DND-41 (cell line): ENCODE data around the gene NOL4L.

Experiments
- ATAC-seq: fragments of 200-7000 bp; cut with Tn5 transposase; 3 replicates; pipeline ENCODE4 v1.9.1; 2021; ENCODE audit warnings: low read depth; ENCODE audit not compliant: insufficient read depth
- DNase-seq: peaks from one replicate; pipeline ENCODE4 v3.0.0-alpha.2; 2020
- H2AFZ ChIP-seq: 2 replicates; pipeline ENCODE4 v1.6.0; 2012; ENCODE audit warnings: low read depth, low read length
- H3K27ac ChIP-seq: 2 replicates; pipeline ENCODE4 v1.5.1; 2012; ENCODE audit warnings: low read length, inconsistent platforms
- H3K27me3 ChIP-seq: fragments of 200-600 bp; sonication (generic); 2 replicates; pipeline ENCODE4 v1.6.0; 2012; ENCODE audit warnings: low read length, mild to moderate bottlenecking, inconsistent platforms; ENCODE audit not compliant: insufficient read depth, poor library complexity
- H3K36me3 ChIP-seq: 2 replicates; pipeline ENCODE4 v1.5.1; 2012; ENCODE audit warnings: low read length, inconsistent platforms; ENCODE audit not compliant: insufficient read depth
- H3K4me1 ChIP-seq: 2 replicates; pipeline ENCODE4 v1.5.1; 2012; ENCODE audit warnings: mild to moderate bottlenecking, low read length; ENCODE audit not compliant: insufficient read depth
- H3K4me2 ChIP-seq: 2 replicates; pipeline ENCODE4 v1.6.0; 2012; ENCODE audit warnings: mild to moderate bottlenecking, moderate library complexity, low read length, inconsistent platforms; ENCODE audit not compliant: insufficient read depth
- H3K4me3 ChIP-seq, 2 experiments: fragments of 200-600 bp in 1 of 2; shearing (Covaris generic) in 1 of 2; 2 replicates each; pipeline ENCODE4 v1.5.1; 2012 to 2016; ENCODE audit warnings: inconsistent platforms in 2 of 2, low read length in 2 of 2, mild to moderate bottlenecking in 2 of 2, low read depth in 1 of 2, moderate library complexity in 1 of 2
- H3K79me2 ChIP-seq: 2 replicates; pipeline ENCODE4 v1.6.0; 2012; ENCODE audit warnings: low read length, inconsistent platforms; ENCODE audit not compliant: insufficient read depth
- H3K9ac ChIP-seq: 2 replicates; pipeline ENCODE4 v1.6.0; 2012; ENCODE audit warnings: low read depth, mild to moderate bottlenecking, inconsistent platforms, low read length, moderate library complexity
- H3K9me3 ChIP-seq: 2 replicates; pipeline ENCODE4 v1.5.1; 2012; ENCODE audit warnings: low read length, moderate library complexity, mild to moderate bottlenecking, inconsistent platforms; ENCODE audit not compliant: insufficient read depth, severe bottlenecking
- H4K20me1 ChIP-seq: 2 replicates; pipeline ENCODE4 v1.6.0; 2012; ENCODE audit warnings: low read length; ENCODE audit not compliant: insufficient read depth
- CTCF ChIP-seq: IDR thresholded peaks from 2 replicates; pipeline ENCODE4 v1.5.1; 2012; ENCODE audit warnings: borderline replicate concordance, low read length, moderate library complexity, mild to moderate bottlenecking; ENCODE audit not compliant: poor library complexity, severe bottlenecking; ENCODE audit errors: extremely low read depth
- EZH2 ChIP-seq: IDR thresholded peaks from 3 replicates; pipeline ENCODE4 v1.6.1; 2012; ENCODE audit warnings: borderline replicate concordance, low read depth, mild to moderate bottlenecking, moderate library complexity, low read length, inconsistent platforms; ENCODE audit not compliant: severe bottlenecking

NOL4L gene

DNA sequence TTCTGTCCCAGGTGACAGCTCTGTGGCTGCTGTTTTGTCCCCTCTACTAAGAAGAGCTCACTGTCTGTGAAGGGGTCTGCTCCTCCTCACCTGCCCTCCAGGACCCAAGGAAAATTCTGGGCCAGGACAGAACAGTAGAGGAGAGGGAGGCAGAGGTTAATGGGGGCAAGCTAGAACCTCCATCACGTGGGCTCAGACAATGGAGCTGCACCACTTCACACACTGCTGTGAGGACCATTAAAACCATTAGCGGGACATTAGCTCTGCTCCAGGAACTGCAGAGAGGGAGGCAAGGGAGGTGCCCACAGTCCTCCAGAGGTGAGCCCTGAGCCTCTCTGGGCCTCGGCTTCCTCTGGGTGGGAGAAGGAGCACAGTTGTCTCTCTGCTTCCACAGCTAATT, 78.4 kb downstream of the NOL4L start:
- DNase-seq (no peak), ATAC-seq (no peak)
- Histone ChIP-seq H4K20me1 (no peaks in the 10 kb centered on the region), H3K79me2 (peaks cover 18% of the 10 kb centered on the region), H3K9ac (no peak overlapping the region), H3K36me3 (peaks cover 6% of the 10 kb centered on the region), H3K4me1 (peaks cover 41% of the 10 kb centered on the region), H3K4me2 (no peak overlapping the region), H3K27ac (peak overlapping the region; percentile 62), H3K27me3 (no peaks in the 10 kb centered on the region), H2AFZ (no peak overlapping the region), H3K4me3 (no peak overlapping the region), H3K9me3 (no peaks in the 10 kb centered on the region)
- TF ChIP-seq CTCF: no peak
- TF ChIP-seq EZH2: no peak

GRCh38 chr20:32505723-32506473, 79.2 kb downstream of the NOL4L start:
- no peak for DNase-seq

GRCh38 chr20:32501709-32502108, 83.4 kb downstream of the NOL4L start:
- H3K4me2 ChIP-seq: no peak overlapping the region
- no peak overlapping the region for H3K27ac ChIP-seq
- no peak for DNase-seq
- no peaks in the 10 kb centered on the region for H3K79me2 ChIP-seq
- ATAC-seq: no peak
- no peak overlapping the region for H3K9ac ChIP-seq
- no peak overlapping the region for H2AFZ ChIP-seq
- H3K9me3 ChIP-seq: no peaks in the 10 kb centered on the region
- H3K4me1 ChIP-seq: peaks cover under 1% of the 10 kb centered on the region; the same call in 1 of the 2 replicates
- no peak overlapping the region for H3K4me3 ChIP-seq
- H3K27me3 ChIP-seq: no peaks in the 10 kb centered on the region
- no peak for TF ChIP-seq CTCF
- TF ChIP-seq EZH2: no peak
- no peaks in the 10 kb centered on the region for H4K20me1 ChIP-seq
- H3K36me3 ChIP-seq: peaks cover 6% of the 10 kb centered on the region

More at GRCh38 chr20:32505723-32506473, 79.2 kb downstream of the NOL4L start:
- H3K27ac ChIP-seq: peak overlapping the region; percentile 16; the same call in 1 of the 2 replicates
- H4K20me1 ChIP-seq: no peaks in the 10 kb centered on the region
- no peak overlapping the region for H2AFZ ChIP-seq
- TF ChIP-seq EZH2: no peak
- no peak for TF ChIP-seq CTCF
- H3K36me3 ChIP-seq: peaks cover 6% of the 10 kb centered on the region
- no peak for ATAC-seq
- H3K9ac ChIP-seq: no peak overlapping the region
- no peaks in the 10 kb centered on the region for H3K27me3 ChIP-seq
- H3K9me3 ChIP-seq: no peaks in the 10 kb centered on the region
- peaks cover 10% of the 10 kb centered on the region; the same call in 1 of the 2 replicates for H3K79me2 ChIP-seq
- H3K4me3 ChIP-seq: no peak overlapping the region
- H3K4me2 ChIP-seq: no peak overlapping the region
- peaks cover 32% of the 10 kb centered on the region for H3K4me1 ChIP-seq
